Epithelial cell of proximal tubule (primary cell): ENCODE results near the gene CHRNG. TPM values are rescaled to one million over a fixed set of nuclear protein-coding genes. Genes with fewer than 3 reads are reported as not detected.
A peak's percentile ranks its signal among the peaks of the same experiment; 100 is the strongest.
"Not testable (repeated sequence)": the region's sequence is repeated elsewhere in the genome, so short reads cannot be mapped to it uniquely, and the experiment has no call there.

ENCODE experiments used
- DNase-seq: peaks from one replicate; pipeline ENCODE4 v3.0.0-alpha.2; 2011; ENCODE audit warnings: low read depth
- H3K4me3 ChIP-seq: 2 replicates; pipeline ENCODE4 v1.5.1; 2011; ENCODE audit warnings: low read depth, mild to moderate bottlenecking, low read length
- CTCF ChIP-seq: conservative IDR thresholded peaks from 2 replicates; pipeline ENCODE4 v1.5.1; 2012; ENCODE audit warnings: low read depth, mild to moderate bottlenecking, low read length
- total RNA-seq: library from RNA; depleted of rRNA; stranded (reverse); fragments of >200 nt; gene quantifications from 2 replicates; pipeline ENCODE4 v1.2.3, GENCODE V29; 2015

CHRNG gene
- total RNA-seq, 1 donor from 2014 or later, result not detected

GRCh38 chr2:232556426-232556825 is 16.9 kb downstream of the CHRNG start:
- DNase-seq, result no peak
- no peak overlapping the region for H3K4me3 ChIP-seq
- no peak for TF ChIP-seq CTCF

GRCh38 chr2:232562515-232563151 is 23.1 kb downstream of the CHRNG start:
- DNase-seq, result no peak
- TF ChIP-seq CTCF, result no peak
- H3K4me3 ChIP-seq, result no peak overlapping the region

GRCh38 chr2:232563580-232563979 is 24.1 kb downstream of the CHRNG start:
- TF ChIP-seq CTCF, result no peak
- no peak overlapping the region for H3K4me3 ChIP-seq
- no peak for DNase-seq

GRCh38 chr2:232567721-232568120 is 28.2 kb downstream of the CHRNG start:
- no peak for TF ChIP-seq CTCF
- DNase-seq, result no peak
- no peak overlapping the region for H3K4me3 ChIP-seq

- DNase-seq, result peak; percentile 53
- H3K4me3 ChIP-seq, result no peak overlapping the region
These were observed 28.7 kb downstream of the CHRNG start for GRCh38 chr2:232568161-232568560.

GRCh38 chr2:232569541-232569940 is 30.0 kb downstream of the CHRNG start:
- no peak for TF ChIP-seq CTCF
- no peak for DNase-seq
- no peak overlapping the region for H3K4me3 ChIP-seq

More at GRCh38 chr2:232568161-232568560, 28.7 kb downstream of the CHRNG start:
- no peak for TF ChIP-seq CTCF

- H3K4me3 ChIP-seq, DNase-seq: not testable (repeated sequence)
These were observed 31.0 kb downstream of the CHRNG start for GRCh38 chr2:232570481-232570880.
